ENCODE measurements around the gene PAWR.
"Not testable (repeated sequence)": the region's sequence is repeated elsewhere in the genome, so short reads cannot be mapped to it uniquely, and the experiment has no call there.

The PAWR gene

DNA sequence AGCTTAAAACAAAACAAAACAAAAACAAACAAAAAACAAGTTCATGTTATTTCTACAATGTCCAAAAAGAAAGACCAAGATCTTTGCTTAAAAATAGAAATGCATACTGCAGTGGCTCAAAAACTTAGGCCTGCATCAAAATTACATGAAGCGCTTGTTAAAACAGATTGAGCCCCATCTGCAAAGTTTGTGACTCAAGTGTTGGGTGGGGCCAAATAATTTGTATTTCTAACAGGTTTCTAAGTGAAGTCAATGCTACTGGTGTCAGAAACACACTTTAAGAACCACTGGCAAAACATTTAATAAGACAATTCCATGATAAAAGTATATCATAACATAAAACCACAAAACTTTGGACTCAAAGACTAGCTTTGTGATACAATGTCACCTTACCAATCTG is 105.6 kb downstream of the PAWR start:
- DNase-seq, result no peak

DNA sequence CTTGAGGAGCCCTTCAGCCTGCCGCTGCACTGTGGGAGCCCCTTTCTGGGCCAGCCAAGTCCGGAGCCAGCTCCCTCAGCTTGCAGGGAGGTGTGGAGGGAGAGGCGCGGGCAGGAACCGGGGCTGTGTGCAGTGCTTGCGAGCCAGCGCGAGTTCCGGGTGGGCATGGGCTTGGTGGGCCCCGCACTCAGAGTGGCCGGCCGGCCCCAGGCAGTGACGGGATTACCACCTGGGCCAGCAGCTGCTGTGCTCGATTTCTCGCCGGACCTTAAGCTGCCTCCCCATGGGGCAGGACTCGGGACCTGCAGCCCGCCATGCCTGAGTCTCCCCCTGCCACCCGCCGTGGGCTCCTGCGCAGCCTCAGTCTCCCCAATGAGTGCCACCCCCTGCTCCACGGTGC is 116.9 kb downstream of the PAWR start:
- no peak for DNase-seq

DNA sequence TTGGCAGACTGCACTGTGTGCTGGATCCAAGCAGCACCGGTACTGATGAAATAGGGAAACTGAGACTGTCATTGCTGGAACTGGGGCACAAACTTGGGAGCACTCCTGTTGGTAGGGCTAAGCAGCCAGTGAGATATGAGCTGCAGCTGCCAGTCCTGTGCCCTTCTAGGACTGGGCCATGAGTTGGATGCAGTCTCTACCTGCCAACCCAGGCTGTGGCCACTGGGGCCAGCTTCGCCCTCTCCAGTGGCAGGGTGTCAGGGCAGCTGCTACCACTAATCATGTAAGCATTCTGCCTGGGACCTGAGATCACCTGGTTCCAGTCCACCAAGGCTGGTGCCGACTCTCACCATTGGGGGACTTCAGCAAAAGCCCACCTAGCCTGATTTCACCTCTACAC is 121.1 kb downstream of the PAWR start:
- no peak for DNase-seq

DNA sequence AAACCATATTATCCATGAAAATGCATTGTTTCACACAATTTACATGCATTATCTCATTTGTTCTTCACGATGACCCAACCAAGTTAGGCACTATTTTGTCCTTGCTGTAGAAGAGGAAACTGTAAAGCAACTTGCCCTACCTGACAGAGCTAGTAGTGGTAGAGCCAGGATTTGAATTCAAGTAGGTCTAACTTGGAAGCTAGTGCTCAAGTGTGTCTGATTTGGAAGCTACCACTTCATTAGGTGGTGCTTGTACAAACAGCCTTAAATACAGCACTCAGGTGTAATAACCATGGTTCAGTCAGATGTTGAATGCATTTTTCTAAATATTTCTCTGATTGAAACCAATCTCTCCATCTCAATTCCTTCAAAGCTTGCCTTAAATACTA is 123.6 kb downstream of the PAWR start:
- DNase-seq, result no peak

DNA sequence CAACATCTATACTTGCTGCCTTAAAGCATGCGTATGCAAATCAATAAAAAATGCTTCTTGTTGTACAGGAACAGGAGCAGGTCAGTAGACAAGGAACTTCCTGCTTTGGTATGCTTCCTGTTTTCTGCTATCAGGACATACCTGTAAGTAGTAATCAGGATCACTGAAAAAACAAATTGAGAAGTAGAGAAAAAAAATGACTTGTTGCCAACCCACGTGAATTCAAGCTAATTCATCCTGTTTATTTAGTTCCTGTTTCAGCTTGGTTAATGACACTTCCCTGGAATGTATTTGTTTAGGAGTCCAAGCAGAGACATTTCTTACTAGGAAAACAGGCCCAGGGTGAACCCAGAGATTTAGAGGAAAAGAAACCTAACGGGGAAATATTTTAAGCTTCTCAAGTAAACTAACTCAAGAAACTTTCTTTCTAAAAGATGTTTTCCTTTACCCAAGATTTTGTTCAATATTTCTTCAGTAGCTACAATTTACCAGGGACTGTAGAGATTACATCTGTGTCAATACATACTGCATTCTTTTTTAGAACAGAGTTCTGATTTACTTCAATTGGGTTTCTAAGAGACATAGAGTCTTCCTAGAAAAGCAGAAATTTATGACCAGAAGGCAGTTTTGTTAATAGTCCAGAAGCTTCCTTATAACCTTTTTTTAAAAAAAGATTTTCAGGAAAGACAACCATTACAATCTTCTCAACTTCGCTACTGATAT is 124.2 kb downstream of the PAWR start:
- DNase-seq, result no peak

DNA sequence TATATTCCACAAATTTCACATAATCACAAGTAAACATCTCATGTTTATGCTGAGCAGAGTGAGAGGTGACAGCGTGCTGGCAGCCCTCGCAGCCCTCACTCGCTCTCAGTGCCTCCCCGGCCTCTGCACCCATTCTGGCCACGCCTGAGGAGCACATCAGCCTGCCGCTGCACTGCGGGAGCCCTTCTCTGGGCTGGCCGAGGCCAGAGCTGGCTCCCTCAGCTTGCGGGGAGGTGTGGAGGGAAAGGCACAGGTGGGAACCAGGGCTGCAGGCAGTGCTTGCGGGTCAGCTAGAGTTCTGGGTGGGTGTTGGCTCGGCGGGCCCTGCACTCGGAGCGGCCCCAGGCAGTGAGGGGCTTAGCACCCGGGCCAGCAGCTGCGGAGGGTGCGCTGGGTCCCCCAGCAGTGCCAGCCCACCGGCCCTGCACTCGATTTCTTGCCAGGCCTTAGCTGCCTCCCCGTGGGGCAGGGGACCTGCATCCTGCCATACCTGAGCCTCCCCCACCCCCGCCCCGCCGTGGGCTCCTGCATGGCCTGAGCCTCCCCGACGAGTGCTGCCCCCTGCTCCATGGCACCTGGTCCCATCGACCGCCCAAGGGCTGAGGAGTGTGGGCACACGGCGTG is 125.9 kb downstream of the PAWR start:
- DNase-seq, result not testable (repeated sequence)

DNA sequence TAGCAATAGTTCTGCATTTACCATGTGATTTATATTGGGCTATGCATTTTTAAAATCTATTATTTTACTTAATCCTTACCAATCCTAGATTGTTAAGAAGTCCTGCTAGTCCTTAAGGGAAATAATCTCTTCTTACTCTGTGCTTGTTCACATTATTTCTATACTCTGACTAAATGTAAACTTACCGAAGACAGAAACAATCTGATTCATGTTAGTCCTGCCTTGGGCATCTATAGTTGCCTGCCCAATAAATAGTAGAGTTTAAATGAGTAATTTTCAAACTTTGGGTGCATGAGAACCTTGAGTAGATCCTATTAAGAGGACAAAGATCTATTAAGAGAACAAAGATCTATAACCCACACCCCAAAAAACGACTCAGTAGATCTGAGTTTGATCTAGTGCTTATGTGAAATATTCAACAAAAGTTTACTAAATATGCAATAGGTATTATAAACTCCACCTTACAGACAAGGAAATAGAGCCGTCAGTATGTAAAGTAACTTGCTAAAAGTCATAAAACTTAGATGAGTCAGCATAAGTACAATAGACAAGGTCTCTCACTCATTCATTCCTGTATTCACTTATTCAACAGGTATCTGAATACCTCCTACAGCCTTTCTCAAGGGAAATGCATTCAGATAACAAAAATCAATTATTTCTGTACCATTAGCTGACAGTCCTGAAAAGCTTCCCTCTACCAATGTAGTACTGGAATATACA is 127.6 kb downstream of the PAWR start:
- DNase-seq, result no peak

DNA sequence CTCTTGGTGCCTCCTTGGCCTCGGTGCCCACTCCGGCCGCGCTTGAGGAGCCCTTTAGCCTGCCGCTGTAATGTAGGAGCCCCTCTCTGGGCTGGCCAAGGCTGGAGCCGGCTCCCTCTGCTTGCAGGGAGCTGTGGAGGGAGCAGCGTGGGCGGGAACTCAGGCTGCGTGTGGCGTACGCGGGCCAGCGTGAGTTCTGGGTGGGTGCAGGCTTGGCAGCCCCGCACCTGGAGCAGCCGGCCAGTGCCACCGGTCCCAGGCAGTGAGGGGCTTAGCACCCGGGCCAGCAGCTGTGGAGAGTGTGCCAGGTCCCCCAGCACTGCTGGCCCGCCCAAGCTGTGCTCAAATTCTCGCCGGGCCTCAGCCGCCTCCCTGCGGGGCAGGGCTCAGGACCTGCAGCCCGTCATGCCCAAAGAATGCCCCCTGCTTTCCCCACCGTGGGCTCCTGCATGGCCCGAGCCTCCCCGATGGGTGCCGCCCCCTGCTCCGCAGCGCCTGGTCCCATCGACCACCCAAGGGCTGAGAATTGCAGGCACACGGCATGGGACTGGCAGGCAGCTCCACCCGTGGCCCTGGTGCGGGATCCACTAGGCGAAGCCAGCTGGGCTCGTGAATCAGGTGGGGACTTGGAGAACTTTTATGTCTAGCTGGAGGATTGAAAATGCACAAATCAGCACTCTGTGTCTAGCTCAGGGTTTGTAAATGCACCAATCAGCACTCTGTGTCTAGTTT is 129.2 kb downstream of the PAWR start:
- no peak for DNase-seq

DNA sequence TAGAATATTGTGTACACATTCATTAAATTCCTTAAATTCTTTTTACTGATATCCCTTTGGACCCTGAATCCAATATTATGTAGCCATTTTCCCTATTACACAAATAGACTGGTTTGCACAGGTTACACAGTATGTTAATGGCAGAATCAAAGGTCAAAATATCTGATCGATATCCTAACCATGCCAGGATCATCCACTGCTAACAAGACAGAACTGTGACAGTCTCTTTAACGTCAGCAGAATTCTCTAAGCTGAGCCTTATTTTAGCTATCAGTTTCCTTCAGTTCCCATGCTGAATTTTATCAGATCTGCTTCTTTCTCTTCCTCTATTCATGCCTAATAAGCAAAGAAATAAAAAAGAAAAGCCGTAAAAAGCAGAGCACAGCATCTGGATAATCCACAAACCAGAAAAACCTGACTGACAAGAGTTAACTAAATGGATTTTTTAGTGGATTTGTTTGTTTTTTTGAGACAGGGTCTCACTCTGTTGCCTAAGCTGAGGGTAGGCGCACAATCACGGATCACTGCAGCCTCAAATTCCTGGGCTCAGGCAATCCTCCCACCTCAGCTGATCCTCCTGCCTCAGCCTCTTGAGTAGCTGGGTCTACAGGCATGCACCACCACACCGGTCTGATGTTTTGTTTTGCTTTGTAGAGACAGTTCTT is 130.4 kb downstream of the PAWR start:
- DNase-seq, result no peak

DNA sequence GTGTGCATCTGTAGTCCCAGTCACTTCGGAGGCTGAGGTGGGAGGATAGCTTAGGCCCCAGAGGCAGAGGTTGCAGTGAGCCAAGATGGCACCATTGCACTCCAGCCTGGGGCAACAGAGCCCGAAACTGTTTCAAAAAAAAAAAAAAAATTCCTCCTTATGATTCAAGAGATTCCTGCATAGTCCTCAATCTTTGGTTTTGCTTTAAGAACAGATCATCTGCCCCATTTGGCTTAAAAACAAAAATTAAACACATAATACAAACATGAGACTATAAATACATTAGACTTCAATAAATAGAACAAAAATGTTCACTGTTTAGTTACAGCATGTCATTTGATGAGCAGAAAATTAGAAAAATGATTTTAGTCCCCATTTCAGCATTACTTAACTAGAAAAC is 131.2 kb downstream of the PAWR start:
- DNase-seq, result no peak

DNA sequence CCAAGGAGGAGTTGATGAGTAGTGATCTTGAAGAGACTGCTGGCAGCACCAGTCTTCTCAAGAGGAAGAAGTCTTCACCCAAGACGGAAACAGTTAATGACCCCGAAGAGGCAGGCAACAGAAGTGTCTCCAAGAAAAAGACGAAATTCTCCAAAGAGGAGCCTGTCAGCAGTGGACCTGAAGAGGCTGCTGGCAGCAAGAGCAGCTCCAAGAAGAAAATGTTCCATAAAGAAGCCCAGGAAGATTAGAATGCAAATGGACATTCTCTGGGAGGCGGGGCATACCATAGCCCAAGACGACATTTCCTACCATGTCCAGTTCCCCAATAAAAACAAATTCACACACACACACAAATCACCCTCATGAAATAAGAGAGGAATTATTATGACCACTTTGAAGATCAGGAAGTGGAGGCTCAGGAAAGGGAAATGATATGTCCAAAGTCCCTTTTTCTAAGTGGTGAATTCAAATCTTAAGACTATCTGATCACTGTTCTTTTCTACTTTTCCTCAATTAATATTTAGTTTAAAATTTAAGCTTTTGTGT is 131.8 kb downstream of the PAWR start:
- DNase-seq, result no peak

DNA sequence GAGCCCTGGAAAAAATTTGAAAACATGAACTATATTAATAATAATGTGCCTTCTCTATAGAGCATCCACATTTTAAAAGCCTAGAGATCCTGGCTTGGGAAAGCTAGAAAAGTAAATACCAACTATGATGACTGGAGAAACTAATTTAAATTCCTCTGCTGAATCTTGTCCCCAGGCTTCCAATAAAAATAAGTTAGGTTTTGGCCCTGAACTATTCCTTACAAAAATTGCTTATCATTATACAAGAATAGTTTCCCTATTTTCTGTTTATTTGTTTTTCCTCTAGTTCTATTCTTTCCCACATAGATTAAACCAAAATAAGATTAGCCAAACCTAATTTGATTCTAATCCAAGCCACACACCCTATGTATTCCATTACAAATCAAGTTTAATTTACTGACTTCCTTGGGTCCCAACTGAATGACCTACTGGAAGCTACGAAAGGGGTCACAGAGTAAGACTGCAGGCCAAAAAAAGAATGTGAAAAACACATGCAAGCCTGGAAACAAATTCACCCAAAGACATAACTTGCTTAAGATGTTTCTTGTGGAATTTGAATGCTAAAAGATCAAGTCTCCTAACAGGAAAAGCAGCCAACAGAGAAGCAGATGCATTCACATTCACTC is 133.0 kb downstream of the PAWR start:
- no peak for DNase-seq

DNA sequence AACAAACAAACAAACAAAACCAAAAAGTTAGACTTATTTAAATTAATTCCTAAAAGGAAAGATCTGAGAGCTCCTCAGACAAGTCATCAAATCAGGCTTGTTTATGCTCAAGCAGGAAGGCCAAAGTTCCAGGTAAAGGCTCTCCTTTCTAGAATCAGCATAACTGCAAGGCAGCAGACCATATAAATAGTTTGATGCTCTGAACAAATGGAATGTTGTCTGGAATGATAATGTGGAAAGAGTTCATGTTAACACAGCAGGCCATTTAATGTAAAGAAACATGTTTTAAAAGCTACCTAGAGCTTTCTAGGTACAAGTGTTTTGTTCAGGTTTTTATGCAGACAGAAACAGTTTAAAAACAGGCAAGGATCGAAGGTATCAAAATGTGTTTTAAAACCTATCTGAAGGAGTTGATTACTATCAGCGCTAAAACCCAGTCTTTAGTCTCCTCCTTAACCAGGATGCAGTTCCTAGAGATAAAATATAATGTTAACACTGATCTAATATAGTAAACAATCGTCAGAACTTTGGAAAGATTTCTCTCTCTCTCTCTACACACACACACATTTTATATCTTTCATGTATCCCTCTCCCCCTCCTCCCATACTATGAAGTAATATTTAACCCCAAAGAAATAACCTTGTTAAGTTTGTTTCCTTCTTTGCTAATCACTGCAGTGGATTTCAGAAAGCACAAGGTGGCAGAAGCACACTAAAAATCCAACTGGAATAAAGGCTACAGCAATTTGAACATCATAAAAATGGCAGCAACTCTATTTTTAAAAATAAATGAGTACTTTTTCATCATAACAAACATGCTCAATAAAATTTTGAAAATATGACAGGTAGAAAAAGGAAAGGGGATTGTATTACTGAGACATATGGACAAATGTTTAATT is 135.5 kb downstream of the PAWR start:
- no peak for DNase-seq

DNA sequence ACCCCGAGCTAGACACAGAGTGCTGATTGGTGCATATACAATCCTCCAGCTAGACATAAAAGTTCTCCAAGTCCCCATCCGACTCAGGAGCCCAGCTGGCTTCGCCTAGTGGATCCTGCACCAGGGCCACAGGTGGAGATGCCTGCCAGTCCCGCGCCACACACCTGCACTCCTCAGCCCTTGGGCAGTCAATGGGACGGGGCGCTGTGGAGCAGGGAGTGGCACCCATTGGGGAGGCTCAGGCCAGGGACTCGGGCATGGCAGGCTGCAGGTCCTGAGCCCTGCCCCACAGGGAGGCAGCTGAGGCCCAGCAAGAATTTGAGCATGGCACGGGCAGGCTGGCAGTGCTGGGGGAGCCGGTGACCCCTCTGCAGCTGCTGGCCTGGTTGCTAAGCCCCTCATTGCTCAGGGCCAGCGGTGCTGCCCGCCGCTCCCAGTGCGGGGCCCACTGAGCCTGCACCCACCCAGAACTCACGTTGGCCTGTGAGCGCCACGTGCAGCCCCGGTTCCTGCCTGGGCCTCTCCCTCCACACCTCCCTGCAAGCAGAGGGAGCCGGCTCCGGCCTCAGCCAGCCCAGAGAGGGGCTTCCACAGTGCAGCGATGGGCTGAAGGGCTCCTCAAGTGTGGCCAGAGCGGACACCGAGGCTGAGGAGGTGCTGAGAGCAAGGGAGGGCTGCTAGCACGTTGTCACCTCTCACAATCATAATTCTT is 136.7 kb downstream of the PAWR start:
- no peak for DNase-seq

DNA sequence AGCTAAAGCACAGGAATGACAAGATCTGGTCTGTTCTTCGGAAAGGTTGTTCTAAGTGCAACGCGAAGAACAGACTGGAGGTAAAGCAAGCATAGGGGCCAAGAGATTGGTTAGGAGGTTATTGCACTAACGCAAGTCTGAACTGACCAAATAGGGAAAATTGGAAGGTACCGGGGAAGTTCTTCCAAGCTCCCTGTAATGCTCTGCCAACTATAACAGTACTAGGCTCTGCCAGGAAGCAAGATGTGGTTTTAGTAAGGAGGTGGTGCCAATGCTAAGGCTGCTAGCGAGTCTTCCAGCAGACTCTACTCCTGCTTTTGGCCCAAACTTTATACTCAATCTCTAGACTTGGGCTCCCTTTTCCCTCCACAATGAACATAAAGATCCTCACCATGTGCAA is 138.6 kb downstream of the PAWR start:
- no peak for DNase-seq

DNA sequence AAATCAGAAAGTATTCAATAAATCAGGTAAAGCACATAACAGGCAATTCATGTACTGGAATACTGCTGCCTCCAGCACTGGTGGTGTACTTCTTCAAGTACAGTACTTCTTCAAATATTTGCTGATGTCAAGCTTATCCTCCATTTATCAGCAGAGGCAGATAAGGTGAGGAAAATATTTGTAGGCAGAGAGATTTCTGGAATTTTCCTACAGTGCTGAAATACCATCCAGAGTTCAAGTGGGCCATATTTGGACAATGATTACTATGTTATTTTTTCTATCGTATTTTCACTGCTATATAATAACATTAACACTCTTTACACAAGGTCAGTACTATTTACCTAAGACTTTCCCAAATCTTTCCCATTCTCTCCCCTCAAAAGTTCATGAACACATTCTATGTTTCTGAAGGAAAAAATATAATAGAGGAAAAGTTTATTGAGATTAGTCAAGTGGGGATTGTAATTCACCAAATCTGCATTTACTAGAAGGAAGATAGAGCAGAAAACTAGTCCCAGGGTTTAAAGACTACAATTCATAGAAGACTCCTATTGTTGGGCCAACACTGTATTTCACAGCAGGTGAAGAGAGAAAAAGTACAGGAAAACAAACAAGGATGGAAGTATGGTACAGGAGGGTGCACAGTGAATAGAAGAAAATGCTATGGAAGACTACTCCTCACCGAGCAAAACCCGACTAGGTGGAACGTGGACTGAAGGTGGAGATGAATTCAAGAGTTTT is 141.1 kb downstream of the PAWR start:
- DNase-seq, result no peak

DNA sequence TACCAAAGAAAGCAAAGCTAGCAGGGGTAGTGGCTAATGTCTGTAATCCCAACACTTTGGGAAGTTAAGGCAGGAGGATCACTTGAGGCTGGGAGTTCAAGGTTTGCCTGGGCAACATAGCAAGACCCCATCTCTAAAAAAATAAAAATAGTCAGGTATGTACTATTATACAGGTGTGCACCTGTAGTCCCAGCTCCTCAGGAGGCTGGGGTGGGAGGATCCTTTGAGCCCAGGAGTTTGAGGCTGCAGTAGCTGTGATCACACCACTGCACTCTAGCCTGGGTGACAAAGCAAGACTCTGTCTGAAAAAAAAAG is 142.2 kb downstream of the PAWR start:
- no peak for DNase-seq

DNA sequence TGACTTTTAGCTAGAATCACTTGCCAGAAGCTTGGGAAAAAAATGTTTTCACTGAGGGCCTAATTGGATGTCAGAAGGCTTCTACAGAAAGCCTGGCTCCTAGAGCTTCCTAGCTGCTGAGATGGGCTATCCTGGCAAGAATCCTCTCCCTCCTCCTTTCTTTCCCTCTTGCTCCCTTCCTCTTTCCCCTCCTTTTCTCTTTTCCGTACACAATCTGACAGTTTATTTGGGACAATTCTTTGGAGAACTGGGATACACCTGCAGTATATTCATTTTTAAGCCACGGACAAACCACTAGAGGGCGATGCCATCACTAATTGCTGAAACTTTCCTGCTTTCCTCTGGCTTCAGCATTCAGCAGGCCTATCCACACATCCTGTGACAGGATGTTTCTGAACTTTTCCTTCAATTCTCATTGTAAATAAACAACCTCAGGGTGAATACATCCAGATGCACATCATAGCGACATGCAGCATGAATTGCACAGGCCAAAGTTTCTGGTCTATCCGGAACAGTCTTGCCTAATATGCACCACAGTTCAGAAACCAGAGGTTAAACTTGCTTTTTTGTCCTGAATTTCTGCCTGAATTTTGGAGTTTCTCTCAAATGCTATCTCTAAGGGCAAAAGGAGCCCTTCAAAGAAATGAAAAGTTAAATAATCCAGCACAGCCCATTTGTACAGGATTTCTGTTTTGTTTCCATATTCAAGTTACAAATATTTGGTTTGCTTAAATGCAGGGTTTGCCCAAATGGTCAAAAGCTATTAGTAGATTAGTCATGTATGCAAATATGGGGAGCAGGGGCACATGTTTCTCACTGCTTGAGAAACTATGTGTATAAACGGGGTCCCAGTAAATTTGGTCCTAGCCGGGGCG is 142.8 kb downstream of the PAWR start:
- peak; percentile 10 for DNase-seq
